Effector memory CD4-positive, alpha-beta T cell (primary cell): ENCODE results near the gene MTM1.

Experiments
- DNase-seq, 3 donors: peaks; one replicate each; pipeline ENCODE4 v3.0.0-alpha.2; 2020
- H3K27ac ChIP-seq: 2 replicates; pipeline ENCODE4 v1.7.0; 2013; ENCODE audit warnings: mild to moderate bottlenecking, low read length, moderate library complexity; ENCODE audit not compliant: insufficient read depth, poor library complexity, severe bottlenecking
- H3K27me3 ChIP-seq: replicated peaks from 2 replicates; pipeline ENCODE4 v1.7.0; 2013; ENCODE audit warnings: mild to moderate bottlenecking, low read length; ENCODE audit not compliant: insufficient read depth, control insufficient read depth, poor library complexity, severe bottlenecking
- H3K36me3 ChIP-seq: 2 replicates; pipeline ENCODE4 v1.7.0; 2013; ENCODE audit warnings: mild to moderate bottlenecking, low read length, moderate library complexity; ENCODE audit not compliant: control insufficient read depth, insufficient read depth
- H3K4me1 ChIP-seq: 2 replicates; pipeline ENCODE4 v1.7.0; 2013; ENCODE audit warnings: low read length, mild to moderate bottlenecking; ENCODE audit not compliant: control insufficient read depth, insufficient read depth, poor library complexity, severe bottlenecking
- H3K4me3 ChIP-seq: 2 replicates; pipeline ENCODE4 v1.7.0; 2013; ENCODE audit warnings: low read length, low read depth, mild to moderate bottlenecking; ENCODE audit not compliant: insufficient read depth, poor library complexity, severe bottlenecking
- H3K9me3 ChIP-seq: 2 replicates; pipeline ENCODE4 v1.7.0; 2013; ENCODE audit warnings: mild to moderate bottlenecking, low read length, moderate library complexity; ENCODE audit not compliant: control insufficient read depth

The MTM1 gene

DNA sequence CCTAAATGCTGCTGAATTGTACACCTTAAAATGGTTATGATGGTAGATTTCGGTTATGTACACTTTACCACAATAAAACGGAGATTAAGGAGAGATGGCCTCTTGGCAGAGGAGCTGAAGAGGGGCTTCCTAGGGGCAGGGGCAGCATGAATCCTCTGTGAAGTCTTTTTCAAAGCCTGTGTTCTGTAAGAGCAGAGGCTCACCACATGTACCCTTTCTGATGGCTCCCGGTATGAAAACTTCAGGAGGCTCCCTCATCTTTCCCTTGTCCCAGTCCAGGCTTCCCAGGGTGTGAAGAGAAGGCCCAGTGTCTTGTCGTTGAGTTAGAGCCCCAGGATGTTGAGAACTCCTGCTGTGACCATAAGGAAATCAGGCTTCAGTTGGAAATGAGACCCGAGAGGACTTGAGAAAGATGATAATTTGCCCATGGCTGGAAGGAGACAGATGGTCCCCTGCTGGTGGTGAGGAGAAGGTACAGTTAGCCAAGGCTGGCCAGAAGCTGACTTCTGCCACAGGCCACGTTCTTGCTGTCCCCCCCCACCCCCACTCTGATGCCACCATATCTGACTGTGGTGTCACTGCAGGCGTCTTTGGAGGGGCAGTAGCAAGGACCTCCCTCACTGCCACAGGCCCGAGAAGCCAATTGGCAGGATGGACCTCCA is 31.8 kb upstream of the MTM1 start:
- Histone ChIP-seq H3K9me3 (no peaks in the 10 kb centered on the region), H3K4me1 (no peaks in the 10 kb centered on the region), H3K4me3 (no peak overlapping the region), H3K36me3 (no peaks in the 10 kb centered on the region), H3K27me3 (no peaks in the 10 kb centered on the region), H3K27ac (no peak overlapping the region)
- DNase-seq: no peak

DNA sequence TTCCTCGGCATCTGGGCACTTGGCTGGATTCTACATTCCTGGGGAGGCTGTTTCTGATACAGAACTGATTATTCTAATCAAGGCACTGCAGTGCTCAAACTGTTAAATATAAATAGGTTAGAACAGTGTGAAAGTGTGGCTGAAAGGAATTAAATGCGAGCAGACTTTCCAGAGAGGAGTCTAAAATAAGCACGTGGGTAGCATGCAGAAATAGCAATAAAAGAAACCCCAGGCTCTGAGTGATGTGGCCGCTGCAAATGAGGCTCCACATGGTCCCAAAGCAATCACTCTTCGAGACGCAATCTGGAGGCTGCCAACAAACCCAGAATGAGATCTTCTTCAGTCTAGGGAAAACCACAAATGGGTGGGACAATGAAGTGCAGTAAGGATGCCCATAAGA is 30.6 kb upstream of the MTM1 start:
- no peaks in the 10 kb centered on the region for H3K9me3 ChIP-seq
- no peaks in the 10 kb centered on the region for H3K36me3 ChIP-seq
- H3K27me3 ChIP-seq: no peaks in the 10 kb centered on the region
- H3K27ac ChIP-seq: no peak overlapping the region
- H3K4me3 ChIP-seq: no peak overlapping the region
- DNase-seq: no peak
- no peaks in the 10 kb centered on the region for H3K4me1 ChIP-seq

GRCh38 chrX:150540965-150541364 is 27.5 kb upstream of the MTM1 start:
- Histone ChIP-seq H3K4me3 (no peak overlapping the region), H3K36me3 (no peaks in the 10 kb centered on the region), H3K4me1 (no peaks in the 10 kb centered on the region), H3K9me3 (no peaks in the 10 kb centered on the region), H3K27me3 (no peaks in the 10 kb centered on the region), H3K27ac (no peak overlapping the region)
- DNase-seq: no peak

DNA sequence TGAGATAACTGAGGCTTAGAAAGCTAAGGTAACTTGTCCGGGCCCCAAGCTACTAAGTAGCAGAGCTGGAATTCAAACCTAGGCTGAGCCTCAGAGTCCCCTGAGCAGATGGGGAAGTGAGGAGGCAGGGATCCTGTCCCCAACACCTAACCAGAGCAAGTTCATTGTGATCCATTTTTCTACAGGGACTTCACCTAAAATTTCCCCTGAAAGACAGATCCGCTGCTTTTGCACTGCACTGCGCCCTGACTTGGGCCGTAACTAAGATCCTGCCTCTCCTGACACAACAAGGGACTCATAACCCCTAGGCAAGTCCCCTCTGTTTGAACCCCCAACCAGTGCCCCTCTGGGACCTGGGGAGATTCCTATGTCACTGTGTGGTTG is 25.6 kb upstream of the MTM1 start:
- no peaks in the 10 kb centered on the region for H3K36me3 ChIP-seq

DNA sequence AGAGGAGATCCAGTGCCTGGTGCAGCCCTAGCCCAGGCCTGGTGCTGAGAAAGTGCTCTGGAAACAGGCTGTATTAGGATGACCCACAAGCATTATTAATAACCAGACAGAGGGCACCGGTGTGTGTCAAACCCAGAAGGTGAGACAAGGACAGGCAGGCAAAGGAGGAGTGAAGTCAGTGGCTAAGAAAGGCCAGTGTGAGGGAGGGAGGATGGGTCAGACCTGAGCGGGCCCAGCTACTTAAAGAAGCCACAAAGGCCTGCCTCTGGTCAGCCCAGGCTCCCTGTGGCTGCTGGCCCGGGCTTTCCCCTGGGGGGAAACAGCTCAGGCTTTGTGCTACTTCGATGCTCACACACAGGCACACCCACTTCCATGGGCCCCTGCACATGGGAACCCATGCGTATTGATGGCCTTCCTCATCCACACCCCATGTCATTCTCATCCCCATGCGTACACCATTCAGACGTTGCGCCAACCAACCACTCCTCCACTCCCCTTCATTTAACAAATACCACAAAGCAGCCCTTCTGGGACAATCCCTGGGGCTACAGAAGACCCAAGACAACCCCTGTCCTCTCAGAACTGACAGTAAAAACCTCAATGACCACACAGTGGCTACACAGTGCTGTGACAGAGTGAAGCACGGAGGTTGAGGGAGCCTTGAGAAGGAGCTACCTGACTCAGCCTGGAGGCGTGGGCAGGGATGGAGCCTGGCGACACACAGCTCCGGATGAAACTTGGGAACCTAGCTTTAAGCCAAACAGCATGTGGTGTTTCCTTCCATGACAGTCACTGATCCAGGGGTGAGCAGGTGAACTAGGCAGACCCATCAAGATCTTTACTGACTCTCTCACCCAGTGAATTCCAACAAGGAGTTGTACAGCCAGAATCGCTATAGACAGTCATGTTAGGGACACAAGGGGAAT is 24.9 kb upstream of the MTM1 start:
- H3K4me1 ChIP-seq: peaks cover 7% of the 10 kb centered on the region
- no peak overlapping the region for H3K27ac ChIP-seq
- H3K9me3 ChIP-seq: no peaks in the 10 kb centered on the region
- no peaks in the 10 kb centered on the region for H3K36me3 ChIP-seq
- no peak overlapping the region for H3K4me3 ChIP-seq
- DNase-seq: no peak
- no peaks in the 10 kb centered on the region for H3K27me3 ChIP-seq

More for the DNA sequence above, 25.6 kb upstream of the MTM1 start:
- no peak for DNase-seq
- no peaks in the 10 kb centered on the region for H3K9me3 ChIP-seq
- no peak overlapping the region for H3K4me3 ChIP-seq
- H3K27me3 ChIP-seq: no peaks in the 10 kb centered on the region
- H3K4me1 ChIP-seq: peaks cover 7% of the 10 kb centered on the region
- no peak overlapping the region for H3K27ac ChIP-seq

DNA sequence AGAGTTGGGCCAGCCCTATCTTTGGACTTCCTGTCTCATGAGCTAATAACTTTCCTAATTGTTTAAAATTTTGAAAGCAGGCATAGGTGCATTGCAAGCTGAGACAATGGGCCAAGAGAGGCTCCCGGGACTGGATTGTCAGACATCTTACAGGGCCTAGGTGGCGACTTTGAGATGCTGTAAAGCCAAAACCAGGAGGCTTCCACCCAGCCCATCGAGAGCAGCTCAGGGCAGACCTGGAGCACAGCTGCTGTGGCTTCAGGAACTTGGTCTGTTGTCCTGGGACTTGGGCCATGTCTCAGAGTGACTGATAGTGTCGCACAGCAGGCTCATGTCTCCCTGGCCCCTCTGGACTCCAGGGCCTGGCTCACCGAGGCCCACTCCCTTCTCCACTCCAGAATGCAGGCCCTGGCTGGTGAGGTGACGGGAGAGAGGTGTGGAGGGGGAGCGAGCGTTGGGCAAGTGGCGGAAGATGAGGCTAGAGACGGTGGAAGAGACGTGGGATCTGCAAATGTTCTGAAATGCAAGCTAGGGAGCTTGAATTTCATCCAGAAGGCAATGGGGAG is 24.1 kb upstream of the MTM1 start:
- Histone ChIP-seq H3K27ac (no peak overlapping the region), H3K27me3 (no peaks in the 10 kb centered on the region), H3K4me1 (peaks cover 7% of the 10 kb centered on the region), H3K9me3 (no peaks in the 10 kb centered on the region), H3K4me3 (no peak overlapping the region), H3K36me3 (no peaks in the 10 kb centered on the region)
- DNase-seq: no peak

DNA sequence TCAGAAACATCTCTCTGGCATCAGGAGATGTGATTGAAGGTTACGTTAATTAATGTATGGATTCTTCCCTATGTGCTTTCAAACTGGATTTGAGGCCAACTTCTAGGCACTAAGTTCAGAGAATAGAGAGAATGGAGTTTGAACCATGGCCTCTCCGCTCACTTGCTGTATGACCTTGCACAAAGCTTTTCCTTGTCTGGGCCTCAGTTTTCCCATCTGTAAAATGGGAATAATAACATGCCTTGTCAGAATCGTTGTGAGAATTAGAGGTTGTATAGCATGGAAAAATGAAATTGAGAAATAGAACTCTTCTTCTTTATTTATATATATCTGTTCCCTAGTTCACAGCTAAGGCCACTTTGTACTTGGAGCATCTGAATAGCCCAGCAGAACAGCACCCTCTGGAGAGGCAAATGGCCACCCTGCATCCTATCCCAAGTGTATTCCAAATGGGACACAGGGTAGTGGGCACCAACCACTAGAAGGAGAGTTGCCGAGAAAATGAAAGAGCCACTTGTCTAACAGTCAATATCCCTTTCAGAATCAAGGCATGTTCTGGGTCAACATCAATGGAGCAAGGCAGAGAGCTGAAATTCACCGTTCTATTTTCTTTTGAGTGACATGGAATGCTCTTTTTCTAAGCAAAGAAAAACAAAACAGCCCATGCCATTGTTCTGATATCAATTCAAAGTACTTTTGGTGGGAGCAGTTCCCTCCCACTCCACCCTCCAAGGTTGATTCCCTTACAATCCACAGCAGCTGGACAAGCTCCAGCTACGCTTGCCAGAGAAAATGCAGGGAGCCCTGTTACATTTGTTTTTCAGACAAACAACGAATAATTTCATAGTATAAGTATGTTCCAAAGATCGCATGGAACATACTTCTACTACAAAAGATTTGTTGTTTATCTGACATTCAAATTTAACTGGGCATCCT is 23.3 kb upstream of the MTM1 start:
- no peak overlapping the region for H3K27ac ChIP-seq
- H3K4me3 ChIP-seq: no peak overlapping the region
- no peaks in the 10 kb centered on the region for H3K9me3 ChIP-seq
- H3K27me3 ChIP-seq: no peaks in the 10 kb centered on the region
- peaks cover 7% of the 10 kb centered on the region for H3K4me1 ChIP-seq
- H3K36me3 ChIP-seq: no peaks in the 10 kb centered on the region
- no peak for DNase-seq

- no peaks in the 10 kb centered on the region for H3K9me3 ChIP-seq
- H3K4me1 ChIP-seq: peaks cover 7% of the 10 kb centered on the region
- H3K27me3 ChIP-seq: no peaks in the 10 kb centered on the region
- H3K27ac ChIP-seq: peak overlapping the region; percentile 13
- DNase-seq: peak in 2 of 3 donors; percentile 4 to 31
- peak overlapping the region; percentile 29 for H3K4me3 ChIP-seq
- H3K36me3 ChIP-seq: no peaks in the 10 kb centered on the region
Observed at GRCh38 chrX:150546711-150547153, 21.7 kb upstream of the MTM1 start.

DNA sequence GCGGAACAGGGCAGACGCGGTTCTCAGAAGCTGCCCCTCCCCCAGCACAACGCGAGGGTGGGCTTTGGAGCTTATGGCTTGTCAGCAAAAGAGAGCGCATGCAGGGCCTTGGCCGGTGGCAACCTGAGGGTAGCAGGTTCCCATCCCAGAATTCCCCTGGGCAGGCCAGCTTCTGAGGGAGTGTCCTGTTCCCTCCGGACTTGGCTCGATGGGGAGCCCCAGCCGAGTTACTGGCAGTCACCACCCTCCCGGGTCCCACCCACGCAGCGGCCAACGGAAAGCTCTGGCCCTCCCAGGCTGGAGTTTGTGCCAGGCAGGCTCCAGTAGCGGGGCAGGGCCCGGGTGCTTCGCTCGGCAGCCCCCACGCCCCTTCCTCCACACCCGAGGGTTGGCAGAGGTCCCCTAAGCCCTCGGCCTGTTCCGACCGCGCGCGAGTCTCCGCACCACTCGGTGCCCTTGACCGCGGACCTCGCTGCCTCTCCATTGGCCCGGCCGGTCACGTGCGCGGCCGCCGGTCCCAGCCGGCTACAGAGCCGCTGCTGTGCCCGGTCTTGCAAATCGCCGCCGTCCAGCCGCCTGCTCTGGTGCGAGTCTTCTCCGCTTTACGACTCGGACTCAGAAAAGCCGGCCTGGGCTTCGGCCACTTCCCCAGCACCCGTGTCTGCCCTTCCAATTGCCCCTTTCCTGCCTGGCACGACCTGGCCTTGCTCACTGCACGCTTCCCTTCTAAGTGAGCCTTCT is 20.9 kb upstream of the MTM1 start:
- H3K9me3 ChIP-seq: no peaks in the 10 kb centered on the region
- no peak overlapping the region for H3K27ac ChIP-seq
- no peaks in the 10 kb centered on the region for H3K27me3 ChIP-seq
- H3K4me3 ChIP-seq: peak overlapping the region; percentile 29
- H3K4me1 ChIP-seq: peaks cover 7% of the 10 kb centered on the region
- H3K36me3 ChIP-seq: no peaks in the 10 kb centered on the region
- no peak for DNase-seq
